Karpas-422 (cell line): Measurements from ENCODE around the gene GTF2H1. TPM values are rescaled to one million over a fixed set of nuclear protein-coding genes. Genes with fewer than 3 reads are reported as not detected.

Source experiments
- DNase-seq: peaks from one replicate; pipeline ENCODE4 v3.0.0-alpha.2; 2015
- H2AFZ ChIP-seq: fragments of 200-600 bp; sonication (generic); 2 replicates; pipeline ENCODE4 v1.6.1; 2014; ENCODE audit warnings: antibody characterized with exemption, low read length, mixed read lengths
- H3K27ac ChIP-seq: fragments of 200-600 bp; sonication (generic); 2 replicates; pipeline ENCODE4 v1.5.1; 2014; ENCODE audit warnings: mild to moderate bottlenecking, low read length, moderate library complexity
- H3K27me3 ChIP-seq: fragments of 200-600 bp; sonication (generic); 2 replicates; pipeline ENCODE4 v1.6.1; 2014; ENCODE audit warnings: low read length, mixed read lengths
- H3K36me3 ChIP-seq: fragments of 200-600 bp; sonication (generic); 2 replicates; pipeline ENCODE4 v1.6.1; 2014; ENCODE audit warnings: low read length, mixed read lengths; ENCODE audit not compliant: insufficient read depth
- H3K4me1 ChIP-seq: fragments of 200-600 bp; sonication (generic); 2 replicates; pipeline ENCODE4 v1.6.1; 2014; ENCODE audit warnings: mild to moderate bottlenecking, low read length, mixed read lengths
- H3K4me2 ChIP-seq: fragments of 200-600 bp; sonication (generic); 2 replicates; pipeline ENCODE4 v1.6.1; 2014; ENCODE audit warnings: low read length, low read depth, mild to moderate bottlenecking; ENCODE audit not compliant: poor library complexity, severe bottlenecking
- H3K4me3 ChIP-seq: fragments of 200-600 bp; sonication (generic); 2 replicates; pipeline ENCODE4 v1.5.1; 2014; ENCODE audit warnings: mild to moderate bottlenecking, antibody characterized with exemption, low read length, mixed read lengths
- H3K79me2 ChIP-seq: fragments of 200-600 bp; sonication (generic); 2 replicates; pipeline ENCODE4 v1.6.1; 2014; ENCODE audit warnings: mild to moderate bottlenecking, low read length, mixed read lengths
- H3K9ac ChIP-seq: fragments of 200-600 bp; sonication (generic); 2 replicates; pipeline ENCODE4 v1.6.0; 2014; ENCODE audit warnings: low read length
- H3K9me2 ChIP-seq: fragments of 200-600 bp; sonication (generic), shearing (Covaris generic); replicated peaks from 2 replicates; pipeline ENCODE4 v1.6.0; 2014; ENCODE audit warnings: mild to moderate bottlenecking, low read length, moderate library complexity; ENCODE audit not compliant: insufficient read depth
- H3K9me3 ChIP-seq: fragments of 300-700, 200-600 bp; sonication (generic); 2 replicates; pipeline ENCODE4 v1.6.1; 2014; ENCODE audit warnings: low read length, mixed read lengths
- H4K20me1 ChIP-seq: fragments of 200-600 bp; sonication (generic); 2 replicates; pipeline ENCODE4 v1.6.1; 2014; ENCODE audit warnings: mild to moderate bottlenecking, antibody characterized with exemption, low read length, low read depth; ENCODE audit not compliant: insufficient read depth
- total RNA-seq: library from RNA; depleted of rRNA; stranded (reverse); fragments of >200 nt; shearing (Covaris generic); gene quantifications from 2 replicates; pipeline ENCODE4 v1.2.3, GENCODE V29; 2014; ENCODE audit warnings: low replicate concordance

The GTF2H1 gene
- total RNA-seq, 1 experiment from 2014 or later = 81.5 TPM

DNA sequence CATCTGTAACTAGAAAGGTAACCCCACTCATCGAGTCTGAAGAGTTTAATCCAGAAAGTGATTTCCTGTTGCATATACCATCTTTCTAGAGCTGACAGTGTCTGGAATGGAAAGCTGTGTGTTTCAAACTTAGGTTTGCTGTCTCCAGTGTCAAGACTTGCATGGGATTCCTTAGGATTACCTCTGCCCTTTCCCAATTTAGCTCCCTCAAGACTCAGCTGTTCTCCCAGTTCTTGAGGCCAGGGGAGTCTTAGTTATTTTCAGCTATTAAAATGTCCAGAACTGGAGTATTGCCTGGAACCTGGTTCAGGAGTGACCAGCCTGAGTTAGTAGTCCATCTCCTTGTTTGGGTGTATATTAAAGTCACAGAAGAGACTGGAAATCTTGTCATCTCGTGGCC lies 47.0 kb downstream of the GTF2H1 start:
- Histone ChIP-seq H3K9ac (no peak overlapping the region), H3K4me1 (no peaks in the 10 kb centered on the region), H3K79me2 (no peaks in the 10 kb centered on the region), H3K27ac (no peak overlapping the region), H3K27me3 (no peaks in the 10 kb centered on the region), H3K9me2 (no peaks in the 10 kb centered on the region), H2AFZ (no peak overlapping the region), H4K20me1 (no peaks in the 10 kb centered on the region), H3K4me2 (no peak overlapping the region), H3K4me3 (no peak overlapping the region), H3K9me3 (no peaks in the 10 kb centered on the region), H3K36me3 (peaks cover 14% of the 10 kb centered on the region; the same call in 1 of the 2 replicates)
- no peak for DNase-seq

DNA sequence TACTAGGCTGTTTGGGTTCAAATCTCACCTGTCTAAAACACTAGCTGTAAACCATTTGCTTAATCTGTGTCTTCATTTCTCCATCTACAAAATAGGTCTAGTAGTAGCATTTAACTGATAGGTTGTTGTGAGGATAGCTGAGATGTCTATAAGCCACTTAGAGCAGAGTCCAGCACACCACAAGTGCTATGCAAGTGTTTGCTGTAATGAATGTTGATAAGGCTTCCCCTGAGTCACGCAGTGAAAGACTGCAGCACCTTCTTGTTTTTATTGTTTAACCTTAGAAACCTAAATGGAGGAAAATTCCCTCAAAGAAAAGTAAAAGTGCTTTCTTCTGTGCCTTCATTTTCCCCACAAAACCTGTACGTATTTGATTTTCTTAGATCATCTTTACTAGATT lies 48.9 kb downstream of the GTF2H1 start:
- no peak for DNase-seq
- Histone ChIP-seq H3K79me2 (no peaks in the 10 kb centered on the region), H3K36me3 (peaks cover 1% of the 10 kb centered on the region; the same call in 1 of the 2 replicates), H3K27me3 (no peaks in the 10 kb centered on the region), H2AFZ (no peak overlapping the region), H3K4me1 (no peaks in the 10 kb centered on the region), H3K4me2 (no peak overlapping the region), H3K9ac (no peak overlapping the region), H3K4me3 (no peak overlapping the region), H4K20me1 (no peaks in the 10 kb centered on the region), H3K9me2 (no peaks in the 10 kb centered on the region), H3K9me3 (no peaks in the 10 kb centered on the region), H3K27ac (no peak overlapping the region)

DNA sequence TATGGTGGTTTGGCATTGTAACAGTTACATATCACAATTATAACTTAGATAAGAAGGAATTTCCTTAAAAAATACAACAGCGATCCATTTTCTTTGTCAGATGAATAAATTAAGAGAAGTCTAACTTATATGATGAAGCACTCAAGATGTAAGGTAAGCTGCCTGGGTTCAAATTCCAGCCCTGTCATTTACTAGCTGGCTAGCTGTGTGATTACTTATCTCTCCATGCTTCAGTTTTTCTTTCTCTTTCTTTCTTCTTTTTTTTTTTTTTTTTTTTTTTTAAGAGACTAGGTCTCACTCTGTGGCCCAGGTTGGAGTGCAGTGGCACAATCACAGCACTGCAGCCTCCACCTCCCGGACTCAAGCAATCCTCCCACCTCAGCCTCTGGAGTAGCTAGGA lies 49.8 kb downstream of the GTF2H1 start:
- H3K36me3 ChIP-seq = no peaks in the 10 kb centered on the region; the same call in 1 of the 2 replicates
- H3K4me3 ChIP-seq = no peak overlapping the region
- no peaks in the 10 kb centered on the region for H4K20me1 ChIP-seq
- no peak overlapping the region for H2AFZ ChIP-seq
- H3K9me2 ChIP-seq = no peaks in the 10 kb centered on the region
- no peak overlapping the region for H3K27ac ChIP-seq
- no peaks in the 10 kb centered on the region for H3K9me3 ChIP-seq
- H3K9ac ChIP-seq = no peak overlapping the region
- H3K79me2 ChIP-seq = no peaks in the 10 kb centered on the region
- no peak for DNase-seq
- H3K27me3 ChIP-seq = no peaks in the 10 kb centered on the region
- no peaks in the 10 kb centered on the region for H3K4me1 ChIP-seq
- H3K4me2 ChIP-seq = no peak overlapping the region

DNA sequence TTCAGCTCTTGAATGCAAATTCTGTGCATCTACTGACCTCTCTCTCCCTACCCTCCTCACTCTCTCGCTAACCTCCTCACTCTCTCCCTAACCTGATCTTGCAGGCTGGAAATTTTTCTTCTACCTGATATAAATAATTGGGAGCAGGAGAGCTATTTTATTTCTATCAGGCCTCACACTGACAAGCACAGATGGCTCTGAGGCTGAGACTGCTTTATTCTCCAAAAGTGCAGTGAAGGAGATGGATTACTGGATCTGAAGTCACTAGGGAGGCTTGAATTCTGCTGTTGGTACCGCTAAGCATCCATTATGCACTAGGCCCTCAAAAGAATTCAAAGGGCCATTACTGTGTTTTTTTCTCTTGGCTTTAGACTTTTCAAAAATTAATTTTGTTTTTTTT lies 52.6 kb downstream of the GTF2H1 start:
- H3K36me3 ChIP-seq = no peaks in the 10 kb centered on the region
- no peak overlapping the region for H3K4me3 ChIP-seq
- H2AFZ ChIP-seq = no peak overlapping the region
- no peak overlapping the region for H3K9ac ChIP-seq
- no peaks in the 10 kb centered on the region for H3K79me2 ChIP-seq
- DNase-seq = no peak
- H3K9me2 ChIP-seq = no peaks in the 10 kb centered on the region
- no peaks in the 10 kb centered on the region for H3K4me1 ChIP-seq
- H3K9me3 ChIP-seq = no peaks in the 10 kb centered on the region
- H4K20me1 ChIP-seq = no peaks in the 10 kb centered on the region
- H3K4me2 ChIP-seq = no peak overlapping the region
- no peak overlapping the region for H3K27ac ChIP-seq
- H3K27me3 ChIP-seq = no peaks in the 10 kb centered on the region

DNA sequence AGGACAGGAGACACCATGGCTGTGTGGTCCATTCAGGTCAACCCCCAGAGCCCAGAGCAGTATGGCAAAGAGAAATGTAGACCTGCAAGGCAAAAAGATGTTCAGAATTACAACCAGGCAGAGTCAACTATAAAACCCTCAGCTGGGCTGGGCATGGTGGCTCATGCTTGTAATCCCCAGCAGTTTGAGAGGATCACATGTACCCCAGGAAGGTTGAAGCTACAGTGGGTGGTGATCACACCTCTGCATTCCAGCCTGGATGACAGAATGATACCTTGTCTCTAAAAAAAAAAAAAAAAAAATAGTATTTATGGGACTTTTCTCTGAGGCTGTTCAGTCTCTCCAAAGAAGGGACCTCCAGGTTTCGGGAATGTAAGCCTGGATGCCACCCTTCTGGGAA lies 53.6 kb downstream of the GTF2H1 start:
- no peak overlapping the region for H3K4me3 ChIP-seq
- H3K4me2 ChIP-seq = no peak overlapping the region
- no peaks in the 10 kb centered on the region for H4K20me1 ChIP-seq
- H3K36me3 ChIP-seq = no peaks in the 10 kb centered on the region
- H3K4me1 ChIP-seq = no peaks in the 10 kb centered on the region
- H3K9ac ChIP-seq = no peak overlapping the region
- no peak overlapping the region for H2AFZ ChIP-seq
- H3K9me2 ChIP-seq = no peaks in the 10 kb centered on the region
- no peaks in the 10 kb centered on the region for H3K79me2 ChIP-seq
- H3K27ac ChIP-seq = no peak overlapping the region
- H3K27me3 ChIP-seq = no peaks in the 10 kb centered on the region
- no peak for DNase-seq
- no peaks in the 10 kb centered on the region for H3K9me3 ChIP-seq

DNA sequence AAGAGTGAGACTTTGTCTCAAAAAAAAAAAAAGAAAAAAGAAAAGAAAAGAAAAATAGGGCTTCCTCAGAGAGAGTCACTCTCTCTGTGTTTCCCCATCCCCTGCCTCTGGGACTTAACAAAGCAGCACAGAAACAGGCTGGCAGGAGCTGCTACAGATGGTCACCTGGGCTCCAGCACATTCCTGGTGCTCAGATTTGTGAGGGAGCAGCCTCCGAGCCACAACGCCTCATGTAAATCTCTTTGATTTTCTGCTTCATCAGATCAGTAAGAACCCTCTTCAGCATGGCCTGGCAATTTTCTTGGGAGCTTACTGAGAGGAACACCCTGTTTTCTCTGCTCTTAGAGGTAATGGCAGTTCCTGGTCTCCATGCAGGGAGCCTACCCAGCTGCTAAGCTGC lies 56.8 kb downstream of the GTF2H1 start:
- Histone ChIP-seq H4K20me1 (no peaks in the 10 kb centered on the region), H3K4me1 (peaks cover 4% of the 10 kb centered on the region; the same call in 1 of the 2 replicates), H3K4me3 (no peak overlapping the region), H3K4me2 (no peak overlapping the region), H3K27ac (no peak overlapping the region), H3K9me3 (no peaks in the 10 kb centered on the region), H3K79me2 (no peaks in the 10 kb centered on the region), H3K9ac (no peak overlapping the region), H3K9me2 (no peaks in the 10 kb centered on the region), H3K27me3 (no peaks in the 10 kb centered on the region), H3K36me3 (no peaks in the 10 kb centered on the region), H2AFZ (no peak overlapping the region)
- DNase-seq = no peak

DNA sequence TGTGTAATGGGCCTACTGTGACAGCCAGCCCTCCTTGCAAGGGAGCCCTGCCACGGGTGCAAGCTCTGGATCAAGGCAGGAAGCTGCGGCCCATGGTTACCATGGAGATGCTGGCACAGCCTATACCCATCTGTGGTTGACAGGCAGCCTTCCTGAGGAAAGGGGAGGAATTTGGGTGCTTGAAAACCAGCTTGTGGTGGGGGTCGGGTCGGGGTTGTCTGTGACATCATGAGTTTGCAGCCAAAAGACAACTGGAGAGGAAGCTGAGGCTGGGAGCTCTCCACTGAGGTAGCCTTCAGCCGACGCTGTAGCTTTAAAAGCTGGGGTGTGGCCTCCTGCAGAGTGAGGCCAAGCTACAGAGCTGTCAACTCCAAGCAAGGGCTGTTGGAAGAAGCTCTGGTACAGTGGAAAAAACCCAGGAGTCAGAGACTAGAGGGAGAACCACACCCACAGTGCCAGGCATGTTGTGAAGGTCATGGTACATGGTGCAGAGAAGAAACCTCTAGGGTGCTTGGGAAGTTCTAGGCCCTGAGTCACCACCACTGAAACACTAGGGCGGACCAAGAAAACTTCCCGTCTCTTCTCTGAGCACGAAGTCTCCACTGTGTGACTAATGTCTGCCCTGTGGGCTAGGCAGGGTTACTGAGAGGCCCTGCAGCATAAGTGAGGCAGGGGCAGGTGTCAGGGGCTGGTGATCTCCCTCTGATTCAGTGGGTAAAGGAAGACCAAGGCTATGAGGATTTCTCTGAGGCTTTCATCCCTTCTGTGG lies 61.2 kb downstream of the GTF2H1 start:
- H2AFZ ChIP-seq = peak overlapping the region; percentile 90; the same call in 1 of the 2 replicates

DNA sequence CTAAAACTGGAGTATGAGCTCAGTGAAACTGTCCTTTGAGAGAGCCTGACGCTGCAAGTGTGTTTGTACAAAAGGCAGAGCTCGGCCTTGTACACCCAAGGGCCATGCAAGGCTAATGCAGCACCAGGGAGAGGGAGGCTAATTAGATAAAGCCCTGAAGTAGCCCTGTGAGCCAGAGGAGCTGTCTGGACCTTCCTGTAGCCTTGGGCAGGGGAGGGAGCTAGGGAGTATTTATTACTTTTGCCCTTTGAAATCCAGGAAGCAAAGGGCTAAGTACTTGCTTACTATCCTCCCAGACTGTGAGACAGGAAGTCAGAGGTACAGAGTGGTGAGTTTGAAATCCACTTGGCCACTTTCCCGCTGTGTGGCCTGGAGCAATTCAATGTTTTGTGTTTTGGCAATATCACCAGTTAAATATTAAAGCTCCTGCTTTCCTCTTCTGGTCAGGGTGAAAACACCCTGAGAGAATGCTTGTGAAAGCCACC lies 61.8 kb downstream of the GTF2H1 start:
- DNase-seq = no peak
- peak overlapping the region; percentile 27; the same call in 1 of the 2 replicates for H3K9ac ChIP-seq

More for the DNA sequence above, 61.2 kb downstream of the GTF2H1 start:
- no peak overlapping the region for H3K4me3 ChIP-seq
- H3K27me3 ChIP-seq = no peaks in the 10 kb centered on the region
- DNase-seq = no peak
- peaks cover 4% of the 10 kb centered on the region; the same call in 1 of the 2 replicates for H3K4me1 ChIP-seq
- no peaks in the 10 kb centered on the region for H3K36me3 ChIP-seq
- no peaks in the 10 kb centered on the region for H3K9me2 ChIP-seq
- H3K79me2 ChIP-seq = no peaks in the 10 kb centered on the region
- no peaks in the 10 kb centered on the region for H4K20me1 ChIP-seq
- H3K9me3 ChIP-seq = no peaks in the 10 kb centered on the region
- no peak overlapping the region for H3K4me2 ChIP-seq
- no peak overlapping the region for H3K27ac ChIP-seq
- peak overlapping the region; percentile 27; the same call in 1 of the 2 replicates for H3K9ac ChIP-seq

More for the DNA sequence above, 61.8 kb downstream of the GTF2H1 start:
- Histone ChIP-seq H3K79me2 (no peaks in the 10 kb centered on the region), H3K27ac (no peak overlapping the region), H3K4me3 (no peak overlapping the region), H2AFZ (peak overlapping the region; percentile 90; the same call in 1 of the 2 replicates), H4K20me1 (no peaks in the 10 kb centered on the region), H3K36me3 (no peaks in the 10 kb centered on the region), H3K9me3 (no peaks in the 10 kb centered on the region), H3K27me3 (no peaks in the 10 kb centered on the region), H3K4me1 (peaks cover 4% of the 10 kb centered on the region; the same call in 1 of the 2 replicates), H3K9me2 (no peaks in the 10 kb centered on the region), H3K4me2 (no peak overlapping the region)
